KOPT-K1 (cell line): Measurements from ENCODE around the gene ATXN7.

Experiments
- H3K27ac ChIP-seq: fragments of 200-600 bp; sonication (generic); 2 replicates; pipeline ENCODE4 v1.5.1; 2016; ENCODE audit warnings: antibody characterized with exemption, mild to moderate bottlenecking, low read depth, low read length; ENCODE audit not compliant: poor library complexity, severe bottlenecking
- H3K36me3 ChIP-seq: fragments of 200-600 bp; sonication (generic); 2 replicates; pipeline ENCODE4 v1.5.1; 2017; ENCODE audit warnings: antibody characterized with exemption, mild to moderate bottlenecking, low read length, moderate library complexity; ENCODE audit not compliant: insufficient read depth
- H3K9me3 ChIP-seq: fragments of 200-600 bp; sonication (generic); 2 replicates; pipeline ENCODE4 v1.5.1; 2017; ENCODE audit warnings: antibody characterized with exemption, low read length, mild to moderate bottlenecking; ENCODE audit not compliant: insufficient read depth, poor library complexity, severe bottlenecking

Gene ATXN7

GRCh38 chr3:63950698-63951097 lies 87.0 kb downstream of the ATXN7 start:
- H3K27ac ChIP-seq = peak overlapping the region; percentile 12

GRCh38 chr3:63951492-63952247 lies 88.0 kb downstream of the ATXN7 start:
- peaks cover 38% of the 10 kb centered on the region for H3K36me3 ChIP-seq

More at GRCh38 chr3:63950698-63951097, 87.0 kb downstream of the ATXN7 start:
- Histone ChIP-seq H3K9me3 (no peaks in the 10 kb centered on the region), H3K36me3 (peaks cover 30% of the 10 kb centered on the region)

GRCh38 chr3:63952248-63952594 lies 88.6 kb downstream of the ATXN7 start:
- peaks cover 44% of the 10 kb centered on the region for H3K36me3 ChIP-seq
- no peaks in the 10 kb centered on the region for H3K9me3 ChIP-seq
- peak overlapping the region; percentile 12 for H3K27ac ChIP-seq

More at GRCh38 chr3:63951492-63952247, 88.0 kb downstream of the ATXN7 start:
- Histone ChIP-seq H3K27ac (peak overlapping the region; percentile 12), H3K9me3 (no peaks in the 10 kb centered on the region)

- peaks cover 45% of the 10 kb centered on the region for H3K36me3 ChIP-seq
- no peak overlapping the region for H3K27ac ChIP-seq
- H3K9me3 ChIP-seq = no peaks in the 10 kb centered on the region
Observed at GRCh38 chr3:63954182-63954581, 90.5 kb downstream of the ATXN7 start.

GRCh38 chr3:63955036-63955650 lies 91.5 kb downstream of the ATXN7 start:
- peaks cover 45% of the 10 kb centered on the region for H3K36me3 ChIP-seq
- no peak overlapping the region for H3K27ac ChIP-seq
- H3K9me3 ChIP-seq = no peaks in the 10 kb centered on the region

- Histone ChIP-seq H3K36me3 (peaks cover 45% of the 10 kb centered on the region), H3K9me3 (no peaks in the 10 kb centered on the region), H3K27ac (no peak overlapping the region)
Observed at GRCh38 chr3:63955830-63956545, 92.3 kb downstream of the ATXN7 start.

- Histone ChIP-seq H3K36me3 (peaks cover 30% of the 10 kb centered on the region), H3K9me3 (no peaks in the 10 kb centered on the region), H3K27ac (no peak overlapping the region)
Observed at GRCh38 chr3:63959146-63959545, 95.5 kb downstream of the ATXN7 start.

- Histone ChIP-seq H3K27ac (no peak overlapping the region), H3K9me3 (no peaks in the 10 kb centered on the region), H3K36me3 (peaks cover 21% of the 10 kb centered on the region)
Observed at GRCh38 chr3:63960048-63960711, 96.5 kb downstream of the ATXN7 start.

GRCh38 chr3:63961891-63962290 lies 98.2 kb downstream of the ATXN7 start:
- H3K9me3 ChIP-seq = no peaks in the 10 kb centered on the region
- no peak overlapping the region for H3K27ac ChIP-seq
- H3K36me3 ChIP-seq = peaks cover 4% of the 10 kb centered on the region

- Histone ChIP-seq H3K9me3 (no peaks in the 10 kb centered on the region), H3K27ac (no peak overlapping the region), H3K36me3 (no peaks in the 10 kb centered on the region; the same call in 1 of the 2 replicates)
Observed at GRCh38 chr3:63963496-63963895, 99.8 kb downstream of the ATXN7 start.

GRCh38 chr3:63964681-63965485 lies 101.2 kb downstream of the ATXN7 start:
- Histone ChIP-seq H3K9me3 (no peaks in the 10 kb centered on the region), H3K27ac (peak overlapping the region; percentile 28), H3K36me3 (no peaks in the 10 kb centered on the region; the same call in 1 of the 2 replicates)

GRCh38 chr3:63966007-63966406 lies 102.3 kb downstream of the ATXN7 start:
- Histone ChIP-seq H3K9me3 (no peaks in the 10 kb centered on the region), H3K36me3 (no peaks in the 10 kb centered on the region; the same call in 1 of the 2 replicates), H3K27ac (peak overlapping the region; percentile 88)

- H3K36me3 ChIP-seq = no peaks in the 10 kb centered on the region; the same call in 1 of the 2 replicates
- peak overlapping the region; percentile 88 for H3K27ac ChIP-seq
- H3K9me3 ChIP-seq = no peaks in the 10 kb centered on the region
Observed at GRCh38 chr3:63966871-63967270, 103.2 kb downstream of the ATXN7 start.
